ENCODE data around the gene FAM186B. TPM values are rescaled to one million over a fixed set of nuclear protein-coding genes. Genes with fewer than 3 reads are reported as not detected.

Gene FAM186B
- total RNA-seq, 1 donor from 2014 or later = 0.26 TPM

DNA sequence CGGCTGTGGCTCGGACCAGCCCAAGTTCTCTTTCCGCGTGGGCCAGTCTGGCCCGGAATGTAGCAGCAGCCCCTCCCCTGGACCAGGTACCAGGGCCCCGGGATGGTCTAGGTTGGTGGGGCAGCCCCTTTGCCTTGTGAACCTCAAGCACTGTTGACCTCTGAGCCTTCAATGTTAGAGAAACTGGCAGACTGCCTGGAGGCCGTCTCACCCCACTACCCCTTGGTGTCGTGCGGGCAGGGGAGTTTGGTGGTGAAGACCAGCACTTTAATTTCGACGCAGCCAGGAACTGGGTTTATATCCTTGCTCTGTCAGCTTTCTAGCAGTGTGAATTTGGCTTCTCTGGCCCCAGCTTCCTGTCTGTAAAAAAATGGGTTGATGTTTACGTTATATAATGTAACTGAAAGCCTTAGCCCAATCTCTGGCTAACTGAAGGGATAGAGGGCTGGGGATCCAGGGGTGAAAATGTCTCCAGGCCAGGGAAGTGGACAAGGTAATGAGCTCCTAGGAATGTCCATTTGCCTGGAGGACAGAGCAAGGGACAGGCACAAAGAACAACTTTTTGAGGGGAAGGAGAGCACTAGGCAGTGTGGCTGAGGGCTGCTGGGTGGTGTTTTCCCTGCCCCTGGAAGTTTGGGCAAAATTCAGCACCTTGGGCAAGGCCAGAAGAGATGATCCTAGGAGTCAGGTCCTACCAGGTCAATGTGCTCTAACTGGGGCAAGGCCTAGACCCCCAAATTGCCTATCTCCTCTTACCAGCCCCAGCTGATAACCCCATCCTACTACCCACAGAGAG, 48.9 kb downstream of the FAM186B start:
- DNase-seq (ENCODE audit: low read depth) (no peak), FAIRE-seq (peak; percentile 7)
- Histone ChIP-seq H3K27me3 (ENCODE audit: control insufficient read depth, insufficient read depth, low read length) (no peaks in the 10 kb centered on the region), H3K4me3 (ENCODE audit: low read depth, low read length) (no peak overlapping the region), H3K36me3 (ENCODE audit: control insufficient read depth, insufficient read depth, low read length) (peaks cover 30% of the 10 kb centered on the region)
- TF ChIP-seq, protein P1, sequence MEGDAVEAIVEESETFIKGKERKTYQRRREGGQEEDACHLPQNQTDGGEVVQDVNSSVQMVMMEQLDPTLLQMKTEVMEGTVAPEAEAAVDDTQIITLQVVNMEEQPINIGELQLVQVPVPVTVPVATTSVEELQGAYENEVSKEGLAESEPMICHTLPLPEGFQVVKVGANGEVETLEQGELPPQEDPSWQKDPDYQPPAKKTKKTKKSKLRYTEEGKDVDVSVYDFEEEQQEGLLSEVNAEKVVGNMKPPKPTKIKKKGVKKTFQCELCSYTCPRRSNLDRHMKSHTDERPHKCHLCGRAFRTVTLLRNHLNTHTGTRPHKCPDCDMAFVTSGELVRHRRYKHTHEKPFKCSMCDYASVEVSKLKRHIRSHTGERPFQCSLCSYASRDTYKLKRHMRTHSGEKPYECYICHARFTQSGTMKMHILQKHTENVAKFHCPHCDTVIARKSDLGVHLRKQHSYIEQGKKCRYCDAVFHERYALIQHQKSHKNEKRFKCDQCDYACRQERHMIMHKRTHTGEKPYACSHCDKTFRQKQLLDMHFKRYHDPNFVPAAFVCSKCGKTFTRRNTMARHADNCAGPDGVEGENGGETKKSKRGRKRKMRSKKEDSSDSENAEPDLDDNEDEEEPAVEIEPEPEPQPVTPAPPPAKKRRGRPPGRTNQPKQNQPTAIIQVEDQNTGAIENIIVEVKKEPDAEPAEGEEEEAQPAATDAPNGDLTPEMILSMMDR (IDR thresholded peaks at IDR 0.05; ENCODE audit: insufficient read depth, low read length, severe bottlenecking) = no peak

DNA sequence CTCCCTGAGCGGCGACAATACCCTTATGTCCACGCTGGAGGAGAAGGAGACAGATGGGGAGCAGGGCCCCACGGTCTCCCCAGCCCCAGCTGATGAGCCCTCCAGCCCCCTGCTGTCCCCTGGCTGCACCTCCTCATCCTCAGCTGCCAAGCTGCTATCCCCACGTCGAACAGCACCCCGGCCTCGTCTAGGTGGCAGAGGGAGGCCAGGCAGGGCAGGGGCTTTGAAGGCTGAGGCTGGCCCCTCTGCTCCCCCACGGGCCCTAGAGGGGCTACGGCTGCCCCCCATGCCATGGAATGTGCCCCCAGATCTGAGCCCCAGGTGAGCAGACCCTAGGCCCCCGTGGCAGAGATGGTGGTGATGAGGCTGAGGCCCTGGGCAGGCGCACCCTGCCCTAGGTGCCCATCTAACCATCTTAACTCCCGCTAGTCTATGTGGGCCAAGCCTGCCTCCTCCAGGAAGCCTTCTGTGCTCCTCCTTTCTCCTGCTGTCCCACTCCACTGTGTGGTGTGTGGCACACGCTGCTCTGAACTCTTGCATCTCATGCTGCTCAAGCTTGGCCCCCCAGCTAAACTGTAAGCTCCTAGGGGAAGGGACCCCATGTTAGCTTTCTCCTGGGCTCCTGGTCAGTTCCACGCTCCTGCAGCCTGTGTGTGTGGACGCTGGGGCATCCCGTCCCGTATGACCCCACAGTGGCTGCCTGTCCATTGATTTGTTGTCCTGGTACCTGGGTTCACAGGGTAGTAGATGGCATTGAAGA, 49.6 kb downstream of the FAM186B start:
- TF ChIP-seq, protein P1 (IDR thresholded peaks at IDR 0.05; ENCODE audit: insufficient read depth, low read length, severe bottlenecking) = no peak
- DNase-seq (ENCODE audit: low read depth) (no peak), FAIRE-seq (no peak)
- no peak overlapping the region for H3K4me3 ChIP-seq (ENCODE audit: low read depth, low read length)
- H3K36me3 ChIP-seq (ENCODE audit: control insufficient read depth, insufficient read depth, low read length) = peaks cover 30% of the 10 kb centered on the region
- H3K27me3 ChIP-seq (ENCODE audit: control insufficient read depth, insufficient read depth, low read length) = no peaks in the 10 kb centered on the region

- FAIRE-seq (no peak), DNase-seq (ENCODE audit: low read depth) (no peak)
- H3K4me3 ChIP-seq (ENCODE audit: low read depth, low read length) = no peak overlapping the region
- H3K36me3 ChIP-seq (ENCODE audit: control insufficient read depth, insufficient read depth, low read length) = peaks cover 17% of the 10 kb centered on the region
- peaks cover 3% of the 10 kb centered on the region for H3K27me3 ChIP-seq (ENCODE audit: control insufficient read depth, insufficient read depth, low read length)
- TF ChIP-seq, protein P1 (IDR thresholded peaks at IDR 0.05; ENCODE audit: insufficient read depth, low read length, severe bottlenecking) = no peak
Measured at GRCh38 chr12:49554266-49554665, 51.2 kb downstream of the FAM186B start.

GRCh38 chr12:49553512-49554088, 51.8 kb downstream of the FAM186B start:
- H3K36me3 ChIP-seq (ENCODE audit: control insufficient read depth, insufficient read depth, low read length) = peaks cover 10% of the 10 kb centered on the region
- FAIRE-seq = no peak

GRCh38 chr12:49552899-49553298, 52.5 kb downstream of the FAM186B start:
- no peak for FAIRE-seq
- DNase-seq (ENCODE audit: low read depth) = no peak
- peaks cover 7% of the 10 kb centered on the region for H3K36me3 ChIP-seq (ENCODE audit: control insufficient read depth, insufficient read depth, low read length)
- no peak overlapping the region for H3K4me3 ChIP-seq (ENCODE audit: low read depth, low read length)
- TF ChIP-seq, protein P1 (IDR thresholded peaks at IDR 0.05; ENCODE audit: insufficient read depth, low read length, severe bottlenecking) = no peak
- peaks cover 8% of the 10 kb centered on the region for H3K27me3 ChIP-seq (ENCODE audit: control insufficient read depth, insufficient read depth, low read length)

More at GRCh38 chr12:49553512-49554088, 51.8 kb downstream of the FAM186B start:
- peaks cover 6% of the 10 kb centered on the region for H3K27me3 ChIP-seq (ENCODE audit: control insufficient read depth, insufficient read depth, low read length)
- TF ChIP-seq, protein P1 (IDR thresholded peaks at IDR 0.05; ENCODE audit: insufficient read depth, low read length, severe bottlenecking) = peak; percentile 79
- H3K4me3 ChIP-seq (ENCODE audit: low read depth, low read length) = no peak overlapping the region
- peak; percentile 79 for DNase-seq (ENCODE audit: low read depth)

Measured in bronchial epithelial cell (primary cell).